Measurements from ENCODE around the gene ZNF385C.

ZNF385C gene

GRCh38 chr17:42038221-42038973 is 59.9 kb downstream of the ZNF385C start:
- DNase-seq (ENCODE audit: low read depth): no peak
- H3K4me3 ChIP-seq (ENCODE audit: low read length): no peak overlapping the region
- no peak for TF ChIP-seq CTCF (IDR thresholded peaks at IDR 0.05; ENCODE audit: insufficient read depth, low read depth, low read length, missing control alignments)

- no peak overlapping the region for H3K4me3 ChIP-seq (ENCODE audit: low read length)
- TF ChIP-seq CTCF (IDR thresholded peaks at IDR 0.05; ENCODE audit: insufficient read depth, low read depth, low read length, missing control alignments): no peak
- no peak for DNase-seq (ENCODE audit: low read depth)
Observed at GRCh38 chr17:42034059-42034458, 64.2 kb downstream of the ZNF385C start.

GRCh38 chr17:42031584-42031983 is 66.7 kb downstream of the ZNF385C start:
- H3K4me3 ChIP-seq (ENCODE audit: low read length): no peak overlapping the region
- DNase-seq (ENCODE audit: low read depth): no peak
- TF ChIP-seq CTCF (IDR thresholded peaks at IDR 0.05; ENCODE audit: insufficient read depth, low read depth, low read length, missing control alignments): no peak

- H3K4me3 ChIP-seq (ENCODE audit: low read length): no peak overlapping the region
- DNase-seq (ENCODE audit: low read depth): no peak
- TF ChIP-seq CTCF (IDR thresholded peaks at IDR 0.05; ENCODE audit: insufficient read depth, low read depth, low read length, missing control alignments): no peak
Observed at GRCh38 chr17:42028791-42029127, 69.5 kb downstream of the ZNF385C start.

- peak; percentile 46 for TF ChIP-seq CTCF (IDR thresholded peaks at IDR 0.05; ENCODE audit: insufficient read depth, low read depth, low read length, missing control alignments)
- no peak overlapping the region for H3K4me3 ChIP-seq (ENCODE audit: low read length)
- peak; percentile 41 for DNase-seq (ENCODE audit: low read depth)
Observed at GRCh38 chr17:42027961-42028790, 70.1 kb downstream of the ZNF385C start.

GRCh38 chr17:42027590-42027889 is 70.7 kb downstream of the ZNF385C start:
- no peak for TF ChIP-seq CTCF (IDR thresholded peaks at IDR 0.05; ENCODE audit: insufficient read depth, low read depth, low read length, missing control alignments)
- no peak overlapping the region for H3K4me3 ChIP-seq (ENCODE audit: low read length)
- DNase-seq (ENCODE audit: low read depth): no peak

Measured in epithelial cell of esophagus (primary cell).